CD14-positive monocyte (primary cell): ENCODE measurements around the gene ATF4. TPM values are rescaled to one million over a fixed set of nuclear protein-coding genes. Genes with fewer than 3 reads are reported as not detected.

Source experiments
- DNase-seq, 3 donors: peaks; one replicate each; pipeline ENCODE4 v3.0.0-alpha.2; 2011 to 2022
- H2AFZ ChIP-seq: 2 replicates; pipeline ENCODE4 v1.6.0; 2012; ENCODE audit warnings: mild to moderate bottlenecking, low read depth, low read length, inconsistent platforms; ENCODE audit not compliant: insufficient read depth, poor library complexity, severe bottlenecking
- H3K27ac ChIP-seq, 2 donors: 1 replicate in 1 of 2; 2 replicates in 1 of 2; pipeline ENCODE4 v1.5.1; 2012 to 2013; ENCODE audit warnings: low read length in 2 of 2, control low read depth in 1 of 2, inconsistent platforms in 1 of 2, low read depth in 1 of 2, mild to moderate bottlenecking in 1 of 2
- H3K27me3 ChIP-seq, 2 donors: one replicate each; pipeline versions ENCODE4 v1.6.0 to v1.6.1; 2011 to 2013; ENCODE audit warnings: low read length in 2 of 2; ENCODE audit not compliant: control insufficient read depth in 2 of 2, insufficient read depth in 2 of 2
- H3K36me3 ChIP-seq, 2 donors: replicated peaks in 1 of 2; 1 replicate in 1 of 2; 2 replicates in 1 of 2; pipeline versions ENCODE4 v1.5.1 to v1.6.1; 2012 to 2013; ENCODE audit warnings: low read length in 2 of 2, control low read depth in 1 of 2, inconsistent platforms in 1 of 2, mild to moderate bottlenecking in 1 of 2; ENCODE audit not compliant: insufficient read depth in 2 of 2, control insufficient read depth in 1 of 2
- H3K4me1 ChIP-seq, 2 donors: 1 replicate in 1 of 2; 2 replicates in 1 of 2; pipeline versions ENCODE4 v1.5.1 to v1.6.1; 2012 to 2013; ENCODE audit warnings: low read length in 2 of 2, control low read depth in 1 of 2, inconsistent platforms in 1 of 2, mild to moderate bottlenecking in 1 of 2, moderate library complexity in 1 of 2; ENCODE audit not compliant: insufficient read depth in 2 of 2, control insufficient read depth in 1 of 2
- H3K4me2 ChIP-seq: replicated peaks from 2 replicates; pipeline ENCODE3; 2012; ENCODE audit warnings: low read length, moderate library complexity, mild to moderate bottlenecking; ENCODE audit not compliant: poor library complexity, severe bottlenecking; ENCODE audit errors: extremely low read depth
- H3K4me3 ChIP-seq, 3 experiments: fragments of 200-600 bp in 1 of 3; sonication (generic) in 1 of 3; replicated peaks in 1 of 3; 1 replicate in 2 of 3; 2 replicates in 1 of 3; pipeline ENCODE4 v1.5.1; 2011 to 2013; ENCODE audit warnings: low read length in 3 of 3, mild to moderate bottlenecking in 3 of 3, control low read depth in 2 of 3, low read depth in 2 of 3, inconsistent platforms in 1 of 3, moderate library complexity in 1 of 3
- H3K79me2 ChIP-seq: 2 replicates; pipeline ENCODE4 v1.6.0; 2012; ENCODE audit warnings: mild to moderate bottlenecking, control low read depth, inconsistent platforms, low read length, moderate library complexity; ENCODE audit not compliant: insufficient read depth
- H3K9ac ChIP-seq: 2 replicates; pipeline ENCODE4 v1.6.0; 2017; ENCODE audit warnings: low read length, mild to moderate bottlenecking; ENCODE audit not compliant: insufficient read depth, poor library complexity, severe bottlenecking
- H3K9me3 ChIP-seq, 2 donors: replicated peaks in 1 of 2; 1 replicate in 1 of 2; 2 replicates in 1 of 2; pipeline versions ENCODE4 v1.5.1 to v1.6.1; 2012 to 2013; ENCODE audit warnings: low read length in 2 of 2, control low read depth in 1 of 2; ENCODE audit not compliant: control insufficient read depth in 1 of 2, insufficient read depth in 1 of 2
- H4K20me1 ChIP-seq: 2 replicates; pipeline ENCODE4 v1.6.0; 2012; ENCODE audit warnings: mild to moderate bottlenecking, low read length, control low read depth, moderate library complexity; ENCODE audit not compliant: insufficient read depth
- H3K27ac Mint-ChIP-seq, 7 donors: one replicate each; pipeline ENCODE4 v1.8.0; 2020; ENCODE audit warnings: mild to moderate bottlenecking in 7 of 7, mixed read lengths in 7 of 7, moderate library complexity in 6 of 7, inconsistent platforms in 2 of 7
- H3K27me3 Mint-ChIP-seq, 3 donors: one replicate each; pipeline ENCODE4 v1.8.0; 2021 to 2022; ENCODE audit warnings: low read depth in 3 of 3, mild to moderate bottlenecking in 3 of 3, mixed read lengths in 3 of 3, moderate library complexity in 3 of 3, inconsistent platforms in 1 of 3
- H3K36me3 Mint-ChIP-seq, 2 donors: one replicate each; pipeline ENCODE4 v1.8.0; 2020; ENCODE audit warnings: mixed read lengths in 2 of 2, inconsistent platforms in 1 of 2, mild to moderate bottlenecking in 1 of 2
- H3K4me1 Mint-ChIP-seq: one replicate; pipeline ENCODE4 v1.8.0; 2020; ENCODE audit warnings: mild to moderate bottlenecking, mixed read lengths
- H3K4me3 Mint-ChIP-seq, 2 donors: one replicate each; pipeline ENCODE4 v1.8.0; 2020; ENCODE audit warnings: mild to moderate bottlenecking in 2 of 2, mixed read lengths in 2 of 2, moderate library complexity in 1 of 2
- H3K9me3 Mint-ChIP-seq, 7 donors: one replicate each; pipeline ENCODE4 v1.8.0; 2020 to 2022; ENCODE audit warnings: mixed read lengths in 7 of 7, mild to moderate bottlenecking in 6 of 7, moderate library complexity in 6 of 7, inconsistent platforms in 2 of 7
- WGBS: methylation state at CpG from one replicate; pipeline ENCODE4 v1.1.5; 2013; ENCODE audit warnings: missing lambda C conversion rate; ENCODE audit not compliant: insufficient coverage; 5-methylcytosine and 5-hydroxymethylcytosine counted together
- intact Hi-C, 2 donors: fragments of 100-400 bp; cut with micrococcal nuclease; formaldehyde crosslinking; loops; one replicate each; pipeline versions ENCODE4 v1.15.0 to v1.15.1; 2023
- polyA plus RNA-seq, 3 donors: library from polyadenylated mRNA; depleted of rRNA in 1 of 3; unstranded in 2 of 3; stranded (reverse) in 1 of 3; fragments of 300-500 nt in 2 of 3; fragments of >200 nt in 1 of 3; fragmentation: Illumina TruSeq in 2 of 3; gene quantifications; 1 replicate in 2 of 3; 2 replicates in 1 of 3; pipeline ENCODE4 v1.2.3, GENCODE V29; 2012 to 2021
- TF ChIP-seq, protein P1 (sequence below): fragments of 200-600 bp; IDR thresholded peaks from one replicate; pipeline ENCODE4 v1.8.0; 2022; ENCODE audit warnings: antibody characterized with exemption, mild to moderate bottlenecking

ATF4 gene
- polyA plus RNA-seq, 3 donors, result 55.1 to 606 (median 59.0) TPM

DNA sequence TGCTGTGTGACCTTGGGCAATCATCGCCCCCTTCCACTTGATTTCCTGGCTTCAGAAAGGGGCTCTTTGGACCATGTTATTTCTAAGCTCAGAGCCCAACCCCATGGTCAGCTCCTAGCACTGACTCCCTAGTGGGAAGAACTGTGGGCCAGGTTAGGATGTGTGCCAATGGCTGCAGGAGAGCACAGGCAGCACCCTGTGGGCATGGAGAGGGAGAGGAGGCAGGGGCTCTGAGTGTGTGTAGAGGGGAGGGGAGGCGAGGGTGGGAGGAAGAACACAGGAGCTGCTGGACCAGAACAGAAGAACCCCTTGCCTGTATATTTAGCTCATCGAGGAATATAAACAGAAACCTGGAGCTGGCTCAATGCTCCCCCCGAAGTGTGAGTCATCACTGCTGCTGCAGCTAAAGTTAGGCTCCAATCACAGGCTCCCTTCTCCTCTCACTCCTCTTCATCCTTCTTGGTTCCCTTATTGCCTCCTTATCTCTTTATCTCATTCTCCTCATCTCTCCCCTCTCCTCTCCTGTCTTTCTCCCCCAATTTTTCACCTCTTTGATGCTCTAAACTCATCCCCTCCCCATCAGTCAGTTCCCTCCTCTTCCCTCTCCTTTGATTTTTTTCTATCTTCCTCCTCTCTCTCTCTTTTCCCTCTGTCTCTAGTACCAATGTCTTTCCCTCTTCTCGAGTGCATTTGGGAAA lies 26.7 kb downstream of the ATF4 start:
- intact Hi-C loops, result no loop called here
- Mint-ChIP-seq H3K4me1 (peaks cover 3% of the 10 kb centered on the region), H3K4me3 (no peak overlapping the region)

DNA sequence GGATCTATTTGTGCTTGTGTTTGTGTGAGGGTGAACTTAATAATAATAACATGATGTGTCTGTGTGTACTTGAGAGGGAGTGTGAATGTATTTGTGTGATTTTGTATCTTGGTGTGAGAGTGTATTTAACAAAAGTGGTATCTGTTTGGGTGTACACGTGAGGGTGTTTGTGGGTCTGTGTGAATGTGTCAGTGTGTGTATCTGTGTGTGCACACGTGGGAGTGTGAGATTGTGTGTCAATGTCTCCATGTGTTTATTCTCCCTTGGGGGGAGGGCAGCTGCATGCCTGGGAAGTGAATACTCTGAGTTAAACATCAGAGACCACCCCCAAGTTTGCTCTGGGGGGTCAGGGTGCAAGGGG lies 27.2 kb downstream of the ATF4 start:
- no peaks in the 10 kb centered on the region for H3K36me3 Mint-ChIP-seq
- peaks cover 23 to 55% (median 47%) of the 10 kb centered on the region in 3 donors for H3K27me3 Mint-ChIP-seq
- intact Hi-C loops, result no loop called here
- Histone ChIP-seq H3K9me3 (no peaks in the 10 kb centered on the region), H3K27ac (no peak overlapping the region), H3K36me3 (no peaks in the 10 kb centered on the region), H3K4me1 (no peaks in the 10 kb centered on the region), H4K20me1 (no peaks in the 10 kb centered on the region), H3K4me2 (no peak overlapping the region), H2AFZ (no peak overlapping the region), H3K79me2 (no peaks in the 10 kb centered on the region), H3K9ac (no peak overlapping the region), H3K4me3 (no peak overlapping the region), H3K27me3 (peaks cover 0 to 18% of the 10 kb centered on the region in 2 donors)
- peaks cover 3% of the 10 kb centered on the region for H3K4me1 Mint-ChIP-seq
- TF ChIP-seq, protein P1, sequence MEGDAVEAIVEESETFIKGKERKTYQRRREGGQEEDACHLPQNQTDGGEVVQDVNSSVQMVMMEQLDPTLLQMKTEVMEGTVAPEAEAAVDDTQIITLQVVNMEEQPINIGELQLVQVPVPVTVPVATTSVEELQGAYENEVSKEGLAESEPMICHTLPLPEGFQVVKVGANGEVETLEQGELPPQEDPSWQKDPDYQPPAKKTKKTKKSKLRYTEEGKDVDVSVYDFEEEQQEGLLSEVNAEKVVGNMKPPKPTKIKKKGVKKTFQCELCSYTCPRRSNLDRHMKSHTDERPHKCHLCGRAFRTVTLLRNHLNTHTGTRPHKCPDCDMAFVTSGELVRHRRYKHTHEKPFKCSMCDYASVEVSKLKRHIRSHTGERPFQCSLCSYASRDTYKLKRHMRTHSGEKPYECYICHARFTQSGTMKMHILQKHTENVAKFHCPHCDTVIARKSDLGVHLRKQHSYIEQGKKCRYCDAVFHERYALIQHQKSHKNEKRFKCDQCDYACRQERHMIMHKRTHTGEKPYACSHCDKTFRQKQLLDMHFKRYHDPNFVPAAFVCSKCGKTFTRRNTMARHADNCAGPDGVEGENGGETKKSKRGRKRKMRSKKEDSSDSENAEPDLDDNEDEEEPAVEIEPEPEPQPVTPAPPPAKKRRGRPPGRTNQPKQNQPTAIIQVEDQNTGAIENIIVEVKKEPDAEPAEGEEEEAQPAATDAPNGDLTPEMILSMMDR, result no peak
- no peaks in the 10 kb centered on the region for H3K9me3 Mint-ChIP-seq
- WGBS, result 54% methylated on average over 2 of the region's 2 CpGs
- DNase-seq, result no peak
- H3K4me3 Mint-ChIP-seq, result no peak overlapping the region
- H3K27ac Mint-ChIP-seq, result no peak overlapping the region

More for the DNA sequence above, 26.7 kb downstream of the ATF4 start:
- no peak for DNase-seq
- TF ChIP-seq, protein P1, result no peak
- Mint-ChIP-seq H3K27me3 (peaks cover 23 to 53% (median 46%) of the 10 kb centered on the region in 3 donors), H3K27ac (no peak overlapping the region), H3K9me3 (no peaks in the 10 kb centered on the region), H3K36me3 (no peaks in the 10 kb centered on the region)
- H3K4me1 ChIP-seq, result no peaks in the 10 kb centered on the region
- no peak overlapping the region for H2AFZ ChIP-seq
- H3K79me2 ChIP-seq, result no peaks in the 10 kb centered on the region
- H3K4me2 ChIP-seq, result no peak overlapping the region
- no peak overlapping the region for H3K4me3 ChIP-seq
- H3K27ac ChIP-seq, result no peak overlapping the region
- H3K9me3 ChIP-seq, result no peaks in the 10 kb centered on the region
- no peak overlapping the region for H3K9ac ChIP-seq
- 53% methylated on average over 3 of the region's 5 CpGs for WGBS
- H4K20me1 ChIP-seq, result no peaks in the 10 kb centered on the region
- peaks cover 0 to 15% of the 10 kb centered on the region in 2 donors for H3K27me3 ChIP-seq
- no peaks in the 10 kb centered on the region for H3K36me3 ChIP-seq
